Measurements from ENCODE around the gene DPH2. TPM values are rescaled to one million over a fixed set of nuclear protein-coding genes. Genes with fewer than 3 reads are reported as not detected.

Gene DPH2
- total and polyA plus RNA-seq, 2 of the 8 experiments (the other 6 are each of a cell fraction or from before 2014, with no cell fraction given) = 64.9 to 92.1 TPM

DNA sequence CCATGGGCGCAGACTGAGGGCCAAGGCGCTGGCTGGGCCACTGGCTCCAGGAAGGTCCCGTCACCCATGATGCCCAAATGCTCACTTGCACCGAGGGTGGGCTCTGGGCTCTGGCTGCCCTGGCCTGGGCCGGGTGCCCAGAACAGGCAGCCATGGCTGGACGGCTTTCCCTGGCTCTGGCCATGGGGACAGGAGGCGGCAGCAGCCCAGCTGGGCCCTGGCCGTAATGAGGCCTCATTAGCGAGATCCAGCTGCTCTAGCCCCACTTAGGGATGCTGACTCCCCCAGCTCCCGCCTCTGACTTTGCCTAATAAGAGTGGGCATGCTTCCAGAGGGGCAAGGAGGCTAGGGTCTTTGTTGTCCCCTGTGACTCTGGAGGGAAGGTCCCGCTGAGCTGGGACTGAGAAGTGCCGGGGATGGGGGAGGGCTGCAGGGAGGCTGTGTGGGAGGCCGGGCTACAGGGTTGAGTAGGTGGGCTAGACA, 49.7 kb downstream of the DPH2 start:
- no peak overlapping the region for H3K23ac ChIP-seq (ENCODE audit: insufficient read length)
- H3K79me1 ChIP-seq (ENCODE audit: low read depth, low read length) = 0 out of 2 replicates have a peak, but pooled peaks cover 3% of the 10 kb centered on the region
- no peak overlapping the region for H3K4ac ChIP-seq (replicated peaks; ENCODE audit: insufficient read length, low read depth, low read length)
- H3K4me1 ChIP-seq (replicated peaks in 1 of 4; ENCODE audit: control insufficient read depth in 3 of 4, insufficient read depth in 4 of 4, low read length in 3 of 4) = peaks cover 0 to 8% (median 2%) of the 10 kb centered on the region in 4 experiments; a peak in 4 of 7 replicates
- no peak overlapping the region for H3K27ac ChIP-seq (ENCODE audit: low read depth, low read length)
- H2BK12ac ChIP-seq (ENCODE audit: low read depth, low read length) = no peak overlapping the region
- no peak overlapping the region for H3K4me3 ChIP-seq (ENCODE audit: extremely low read depth in 1 of 4, insufficient read depth in 2 of 4, low read depth in 3 of 4, low read length in 4 of 4)
- DNase-seq (ENCODE audit: low read depth in 1 of 2, low spot score in 2 of 2) = no peak
- no peak overlapping the region for H2AFZ ChIP-seq (ENCODE audit: low read length)
- H3K23me2 ChIP-seq (ENCODE audit: low read depth, low read length) = no peaks in the 10 kb centered on the region
- TF ChIP-seq BRCA1 (IDR thresholded peaks at IDR 0.05; ENCODE audit: low read depth, low read length) (no peak), TEAD4 (IDR thresholded peaks at IDR 0.05; ENCODE audit: low read depth, low read length) (no peak)
- no peak overlapping the region for H3K56ac ChIP-seq (replicated peaks; ENCODE audit: insufficient read length, low read depth, low read length)
- H3K79me2 ChIP-seq (ENCODE audit: control insufficient read depth in 1 of 2, insufficient read depth in 2 of 2, low read length in 2 of 2) = no peaks in the 10 kb centered on the region
- H2BK15ac ChIP-seq (ENCODE audit: low read length) = no peak overlapping the region
- no peak overlapping the region for H2BK120ac ChIP-seq (replicated peaks; ENCODE audit: low read depth, low read length)
- no peak overlapping the region for H2BK20ac ChIP-seq (ENCODE audit: low read length)
- WGBS, 2 experiments (ENCODE audit: extremely low coverage in 1 of 2, insufficient coverage in 1 of 2, insufficient read length in 1 of 2, insufficient replicate concordance in 2 of 2, low coverage in 1 of 2, low lambda C conversion rate in 2 of 2, missing lambda C conversion rate in 1 of 2) = 87% methylated on average over 12 of the region's 13 CpGs; no CpG with 5 or more reads in 1 of the 2 experiments
- H4K8ac ChIP-seq (ENCODE audit: extremely low read depth, insufficient read depth, low read length) = no peak overlapping the region; the same call in 1 of the 2 replicates
- H3K9me3 ChIP-seq (ENCODE audit: insufficient read depth in 2 of 2, low read depth in 1 of 2, low read length in 1 of 2) = no peaks in the 10 kb centered on the region
- CTCF ChIA-PET (ENCODE audit: partially characterized antibody) = interaction anchor here (0.7 to 16.6 kb wide), 9 partner anchors 8 to 110 kb away, joined by 3 to 252 read pairs (median 6); partner anchors contain the start of gene SLC6A9
- POLR2A ChIA-PET (ENCODE audit: partially characterized antibody) = interaction anchor here (0.7 to 27.1 kb wide), 5 partner anchors 6 to 65 kb away, joined by 3 to 544 read pairs (median 4); partner anchors contain the start of genes ATP6V0B and SLC6A9
- H3K18ac ChIP-seq (ENCODE audit: extremely low read depth, low read length) = no peak overlapping the region
- no peak for FAIRE-seq
- peaks cover 3 to 18% (median 11%) of the 10 kb centered on the region in 4 experiments; a peak in 7 of 8 replicates for H3K36me3 ChIP-seq (ENCODE audit: control insufficient read depth in 2 of 4, insufficient read depth in 4 of 4, low read length in 3 of 4)
- H2BK5ac ChIP-seq (ENCODE audit: low read depth, low read length) = no peak overlapping the region; the same call in 1 of the 2 replicates
- peaks cover 0 to 10% of the 10 kb centered on the region in 2 experiments for H4K20me1 ChIP-seq (replicated peaks in 1 of 2; ENCODE audit: control insufficient read depth in 1 of 2, insufficient read depth in 2 of 2, low read length in 2 of 2)
- 0 out of 2 replicates have a peak overlapping the region, but pooled peaks have one; percentile 39 for H2AK5ac ChIP-seq (ENCODE audit: low read depth, low read length)
- no peak overlapping the region for H3K9ac ChIP-seq (replicated peaks in 1 of 4; ENCODE audit: extremely low read depth in 1 of 4, low read depth in 3 of 4, low read length in 3 of 4)
- no peaks in the 10 kb centered on the region for H3K27me3 ChIP-seq (replicated peaks in 1 of 4; ENCODE audit: control insufficient read depth in 3 of 4, extremely low read depth in 1 of 4, insufficient read depth in 3 of 4, low read length in 3 of 4)
- H4K5ac ChIP-seq (ENCODE audit: insufficient read length, low read depth, low read length) = no peak overlapping the region
- no peak overlapping the region for H3K4me2 ChIP-seq (ENCODE audit: insufficient read depth in 1 of 2, low read depth in 2 of 2, low read length in 2 of 2)
- no peak overlapping the region for H4K91ac ChIP-seq (replicated peaks; ENCODE audit: insufficient read length, low read length)
- no peak overlapping the region for H3K14ac ChIP-seq (ENCODE audit: insufficient read length)

Measured in H1 (cell line).